Neural cell (in vitro differentiated cells): Measurements from ENCODE around the gene USP10.

ENCODE experiments used
- POLR2AphosphoS5 ChIP-seq: IDR thresholded peaks from 2 replicates; pipeline ENCODE4 v1.6.1; 2012
- RAD21 ChIP-seq: fragments of 450-650 bp; conservative IDR thresholded peaks from 2 replicates; pipeline ENCODE4 v1.6.1; 2014; ENCODE audit warnings: antibody characterized with exemption, mild to moderate bottlenecking, moderate library complexity

DNA sequence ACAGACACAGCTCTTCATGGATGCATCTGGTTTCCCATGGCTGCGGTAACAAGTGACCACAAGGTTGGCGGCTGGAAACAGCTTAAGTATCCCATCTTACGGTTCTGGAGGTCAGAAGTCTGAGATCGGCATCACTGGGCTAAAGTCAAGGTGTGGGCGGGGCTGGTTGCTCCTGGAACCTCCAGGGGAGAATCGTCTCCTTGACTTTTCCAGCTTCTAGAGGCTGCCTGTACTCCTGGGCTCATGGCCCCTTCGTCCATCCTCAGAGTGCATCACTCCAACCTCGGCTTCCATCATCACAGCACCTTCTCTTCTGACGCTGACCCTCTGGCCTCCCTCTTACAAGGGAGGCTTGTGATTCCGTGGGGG is 107.1 kb downstream of the USP10 start:
- TF ChIP-seq POLR2AphosphoS5 (no peak), RAD21 (no peak)
